Pancreas (tissue), 10 donors: Measurements from ENCODE around the gene CFAP20. TPM values are rescaled to one million over a fixed set of nuclear protein-coding genes. Genes with fewer than 3 reads are reported as not detected.

Source experiments
- ATAC-seq, 4 donors: fragments of 200-7000 bp; cut with Tn5 transposase; one replicate each; pipeline versions ENCODE4 v1.8.0 to v1.9.1; 2020; ENCODE audit warnings: mild to moderate bottlenecking in 4 of 4, moderate library complexity in 4 of 4
- DNase-seq, 6 donors: peaks; one replicate each; pipeline ENCODE4 v3.0.0-alpha.2; 2020
- FAIRE-seq: peaks from 2 replicates; lab custom pipeline; 2012; peaks lifted over from hg19 to GRCh38; lab: Jason Lieb, UNC
- H3K27ac ChIP-seq, 4 donors: fragments of 200-600 bp; sonication (generic); 1 replicate in 3 of 4; 2 replicates in 1 of 4; pipeline versions ENCODE4 v1.5.0 to v1.8.0; 2020
- H3K27me3 ChIP-seq, 4 donors: fragments of 200-600 bp; one replicate each; pipeline ENCODE4 v1.8.0; 2021
- H3K36me3 ChIP-seq, 3 donors: fragments of 200-600 bp; sonication (generic) in 1 of 3; one replicate each; pipeline versions ENCODE4 v1.5.0 to v1.8.0; 2020 to 2021
- H3K4me1 ChIP-seq, 3 donors: fragments of 200-600 bp; one replicate each; pipeline ENCODE4 v1.8.0; 2021
- H3K4me3 ChIP-seq, 4 donors: fragments of 200-600 bp; sonication (generic) in 2 of 4; one replicate each; pipeline versions ENCODE4 v1.5.0 to v1.8.0; 2020 to 2021
- H3K9me3 ChIP-seq, 4 donors: fragments of 200-600 bp; one replicate each; pipeline ENCODE4 v1.8.0; 2021
- WGBS, 2 donors: extraction: QIAGEN DNeasy Blood & Tissue Kit; methylation state at CpG; one replicate each; pipeline ENCODE4 v1.1.7; 2013; 5-methylcytosine and 5-hydroxymethylcytosine counted together
- intact Hi-C, 3 donors: fragments of 100-400 bp; cut with DNase I; formaldehyde crosslinking; loops; one replicate each; pipeline versions ENCODE4 v1.11.1 to v1.14.2; 2022
- polyA plus RNA-seq, 2 donors: library from polyadenylated mRNA; stranded (reverse); fragments of 200-250 nt; gene quantifications; one replicate each; pipeline ENCODE4 v1.2.3, GENCODE V29; 2013
- total RNA-seq, 6 donors: library from RNA; stranded (reverse); fragmentation: NEBNext Ultra II Directional in 4 of 6; extraction: Animal tissue kit (Norgen Biotek cat#: 25700) in 4 of 6; gene quantifications; one replicate each; pipeline versions ENCODE4 v1.2.1 to v1.2.4, GENCODE V29; 2021 to 2023
- TF ChIP-seq, protein P1 (sequence below), 4 donors: fragments of 200-600 bp; sonication (generic) in 3 of 4; IDR thresholded peaks; one replicate each; pipeline versions ENCODE4 v1.5.0 to v1.8.0; 2021; ENCODE audit warnings: antibody characterized with exemption in 4 of 4
- donor health status: healthy with polysubstance abuse.
- donor health status: DM: no; HTN: no; CAD: no; lungs with moderate emphysema.
- donor health status: DM: no; HTN: no; CAD: no.
- donor health status: control.
- donor health status: control.
- donor health status: Bipolar disorder and iron deficiency.
- donor health status: DM: yes; HTN: yes; CAD: no.
- donor health status: DM: no; HTN: no; CAD: no.
- donor health status: DM: no; HTN: no; CAD: no.
- donor health status: DM: yes; HTN: yes; CAD: no.

CFAP20 gene
- total and polyA plus RNA-seq, 8 donors = 5.2 to 23.2 (median 8.3) TPM

- no peak for ATAC-seq
- no peak for FAIRE-seq
- no peak for DNase-seq
- TF ChIP-seq, protein P1, sequence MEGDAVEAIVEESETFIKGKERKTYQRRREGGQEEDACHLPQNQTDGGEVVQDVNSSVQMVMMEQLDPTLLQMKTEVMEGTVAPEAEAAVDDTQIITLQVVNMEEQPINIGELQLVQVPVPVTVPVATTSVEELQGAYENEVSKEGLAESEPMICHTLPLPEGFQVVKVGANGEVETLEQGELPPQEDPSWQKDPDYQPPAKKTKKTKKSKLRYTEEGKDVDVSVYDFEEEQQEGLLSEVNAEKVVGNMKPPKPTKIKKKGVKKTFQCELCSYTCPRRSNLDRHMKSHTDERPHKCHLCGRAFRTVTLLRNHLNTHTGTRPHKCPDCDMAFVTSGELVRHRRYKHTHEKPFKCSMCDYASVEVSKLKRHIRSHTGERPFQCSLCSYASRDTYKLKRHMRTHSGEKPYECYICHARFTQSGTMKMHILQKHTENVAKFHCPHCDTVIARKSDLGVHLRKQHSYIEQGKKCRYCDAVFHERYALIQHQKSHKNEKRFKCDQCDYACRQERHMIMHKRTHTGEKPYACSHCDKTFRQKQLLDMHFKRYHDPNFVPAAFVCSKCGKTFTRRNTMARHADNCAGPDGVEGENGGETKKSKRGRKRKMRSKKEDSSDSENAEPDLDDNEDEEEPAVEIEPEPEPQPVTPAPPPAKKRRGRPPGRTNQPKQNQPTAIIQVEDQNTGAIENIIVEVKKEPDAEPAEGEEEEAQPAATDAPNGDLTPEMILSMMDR (IDR thresholded peaks at IDR 0.05) = no peak
- intact Hi-C loops = no loop called here
- H3K4me3 ChIP-seq = no peak overlapping the region
- H3K4me1 ChIP-seq = no peaks in the 10 kb centered on the region
- H3K36me3 ChIP-seq = no peaks in the 10 kb centered on the region
- no peaks in the 10 kb centered on the region for H3K9me3 ChIP-seq
- H3K27me3 ChIP-seq = no peaks in the 10 kb centered on the region
- 45 to 56% methylated on average over 2 of the region's 2 CpGs for WGBS, 2 donors
- no peak overlapping the region for H3K27ac ChIP-seq
Observed at GRCh38 chr16:58107228-58107627, 22.0 kb downstream of the CFAP20 start.

GRCh38 chr16:58105631-58106030, 23.6 kb downstream of the CFAP20 start:
- H3K9me3 ChIP-seq = no peaks in the 10 kb centered on the region
- DNase-seq = no peak
- intact Hi-C loops = no loop called here
- no peak overlapping the region for H3K27ac ChIP-seq
- no peaks in the 10 kb centered on the region for H3K36me3 ChIP-seq
- TF ChIP-seq, protein P1 (IDR thresholded peaks at IDR 0.05) = no peak
- FAIRE-seq = no peak
- H3K4me3 ChIP-seq = no peak overlapping the region
- WGBS, 2 donors = 0 to 6% methylated on average over 1 of the region's 1 CpG
- H3K27me3 ChIP-seq = no peaks in the 10 kb centered on the region
- no peaks in the 10 kb centered on the region for H3K4me1 ChIP-seq
- ATAC-seq = no peak

DNA sequence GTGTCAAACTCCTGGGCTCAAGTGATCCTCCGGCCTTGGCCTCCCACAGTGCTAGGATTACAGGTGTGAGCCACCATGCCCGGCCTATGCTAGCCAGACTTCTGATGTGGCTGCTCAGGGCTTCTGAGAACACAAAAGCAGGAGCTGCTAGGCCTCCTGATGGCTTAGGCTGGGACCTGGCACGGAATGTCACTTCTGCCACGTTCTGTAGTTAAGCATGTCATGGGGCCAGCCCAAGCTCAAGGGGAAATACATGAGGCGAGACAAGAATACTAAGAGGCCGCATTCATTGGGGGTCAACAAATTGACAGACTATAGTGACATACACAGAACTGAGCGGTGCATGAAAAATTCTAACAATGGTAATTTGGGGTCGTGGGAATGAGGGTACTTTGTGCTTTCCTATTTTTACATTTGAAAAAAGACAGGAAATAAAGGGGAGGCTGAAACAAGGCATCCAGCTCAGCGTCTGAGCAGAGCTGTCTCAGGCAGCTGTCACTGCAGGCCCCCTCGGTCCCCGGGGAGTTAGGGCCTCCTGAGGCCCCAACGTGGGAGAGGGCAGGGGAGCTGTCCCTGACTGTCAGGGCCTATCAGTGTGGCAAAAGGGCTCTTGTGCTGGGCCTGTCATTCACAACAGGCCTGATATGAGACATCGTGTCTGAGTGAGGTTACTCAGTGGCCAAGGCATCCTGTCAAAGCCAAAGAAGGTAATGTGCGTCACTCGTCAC, 26.4 kb downstream of the CFAP20 start:
- TF ChIP-seq, protein P1 (IDR thresholded peaks at IDR 0.05) = no peak
- no peak for FAIRE-seq
- WGBS, 2 donors = 87 to 89% methylated on average over 15 of the region's 15 CpGs
- no peaks in the 10 kb centered on the region for H3K9me3 ChIP-seq
- H3K4me1 ChIP-seq = no peaks in the 10 kb centered on the region
- no peak for DNase-seq
- intact Hi-C loops = no loop called here
- H3K27me3 ChIP-seq = no peaks in the 10 kb centered on the region
- no peak overlapping the region for H3K4me3 ChIP-seq
- H3K27ac ChIP-seq = no peak overlapping the region
- no peak for ATAC-seq
- H3K36me3 ChIP-seq = no peaks in the 10 kb centered on the region

- 75 to 79% methylated on average over 6 of the region's 6 CpGs for WGBS, 2 donors
- ATAC-seq (no peak), DNase-seq (no peak)
Observed at GRCh38 chr16:58099956-58100300, 29.3 kb downstream of the CFAP20 start.

More at GRCh38 chr16:58099956-58100300, 29.3 kb downstream of the CFAP20 start:
- no peak for FAIRE-seq
- H3K4me3 ChIP-seq = no peak overlapping the region
- TF ChIP-seq, protein P1 (IDR thresholded peaks at IDR 0.05) = no peak
- intact Hi-C loops = no loop called here
- H3K27ac ChIP-seq = no peak overlapping the region
- no peaks in the 10 kb centered on the region for H3K36me3 ChIP-seq
- no peaks in the 10 kb centered on the region for H3K4me1 ChIP-seq
- H3K27me3 ChIP-seq = no peaks in the 10 kb centered on the region
- H3K9me3 ChIP-seq = no peaks in the 10 kb centered on the region
